GM18519 (cell line): ENCODE data around the gene FMNL3.
"Not testable (repeated sequence)": the region's sequence is repeated elsewhere in the genome, so short reads cannot be mapped to it uniquely, and the experiment has no call there.

Experiments
- ATAC-seq: cut with Tn5 transposase; IDR thresholded peaks from one replicate; pipeline ENCODE4 v1.9.1; 2021; ENCODE audit warnings: mild to moderate bottlenecking, moderate library complexity; ENCODE audit not compliant: unreplicated experiment, low FRiP score

Gene FMNL3, protein sequence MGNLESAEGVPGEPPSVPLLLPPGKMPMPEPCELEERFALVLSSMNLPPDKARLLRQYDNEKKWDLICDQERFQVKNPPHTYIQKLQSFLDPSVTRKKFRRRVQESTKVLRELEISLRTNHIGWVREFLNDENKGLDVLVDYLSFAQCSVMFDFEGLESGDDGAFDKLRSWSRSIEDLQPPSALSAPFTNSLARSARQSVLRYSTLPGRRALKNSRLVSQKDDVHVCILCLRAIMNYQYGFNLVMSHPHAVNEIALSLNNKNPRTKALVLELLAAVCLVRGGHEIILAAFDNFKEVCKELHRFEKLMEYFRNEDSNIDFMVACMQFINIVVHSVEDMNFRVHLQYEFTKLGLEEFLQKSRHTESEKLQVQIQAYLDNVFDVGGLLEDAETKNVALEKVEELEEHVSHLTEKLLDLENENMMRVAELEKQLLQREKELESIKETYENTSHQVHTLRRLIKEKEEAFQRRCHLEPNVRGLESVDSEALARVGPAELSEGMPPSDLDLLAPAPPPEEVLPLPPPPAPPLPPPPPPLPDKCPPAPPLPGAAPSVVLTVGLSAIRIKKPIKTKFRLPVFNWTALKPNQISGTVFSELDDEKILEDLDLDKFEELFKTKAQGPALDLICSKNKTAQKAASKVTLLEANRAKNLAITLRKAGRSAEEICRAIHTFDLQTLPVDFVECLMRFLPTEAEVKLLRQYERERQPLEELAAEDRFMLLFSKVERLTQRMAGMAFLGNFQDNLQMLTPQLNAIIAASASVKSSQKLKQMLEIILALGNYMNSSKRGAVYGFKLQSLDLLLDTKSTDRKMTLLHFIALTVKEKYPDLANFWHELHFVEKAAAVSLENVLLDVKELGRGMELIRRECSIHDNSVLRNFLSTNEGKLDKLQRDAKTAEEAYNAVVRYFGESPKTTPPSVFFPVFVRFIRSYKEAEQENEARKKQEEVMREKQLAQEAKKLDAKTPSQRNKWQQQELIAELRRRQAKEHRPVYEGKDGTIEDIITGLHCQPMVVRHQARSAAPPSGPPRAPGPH

DNA sequence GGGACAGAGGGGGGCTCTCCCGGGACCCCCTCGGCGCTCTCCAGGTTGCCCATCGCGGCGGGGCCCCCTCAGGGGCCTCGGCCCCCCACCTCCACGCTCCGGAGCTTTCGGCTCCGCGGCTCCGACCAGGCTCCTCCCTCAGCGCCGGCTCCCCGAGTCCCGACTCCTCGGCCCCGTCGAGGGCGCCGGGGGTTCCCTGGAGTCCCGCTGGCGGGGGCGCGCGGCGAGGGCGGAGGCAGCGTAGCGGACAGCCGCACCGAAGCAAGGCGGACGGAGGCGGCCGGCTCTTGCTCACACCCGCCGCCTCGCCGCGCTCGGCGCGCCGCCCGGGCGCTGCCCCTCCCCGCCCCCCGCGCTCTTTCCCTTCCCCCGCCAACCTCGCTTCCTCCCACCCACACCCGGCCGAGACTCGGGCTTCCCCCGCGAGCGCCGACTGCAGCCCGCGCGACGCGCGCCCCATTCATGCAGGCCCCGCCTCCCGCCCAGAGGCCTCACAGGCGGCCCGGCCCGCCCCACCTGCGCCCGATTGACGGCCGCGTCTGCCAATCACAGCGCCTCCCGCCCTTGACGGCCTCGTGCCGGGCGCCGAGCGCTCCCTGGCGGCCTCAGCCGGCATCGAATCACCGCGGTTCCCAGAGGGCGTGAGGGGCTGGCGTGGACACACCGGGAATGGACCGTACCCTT lies at the start of gene FMNL3:
FMNL3 (minus strand) TSS at position 278 of the 684 bp plus-strand sequence; CDS start at position 53, 225 bp downstream.
- ATAC-seq, result peak; percentile 55

DNA sequence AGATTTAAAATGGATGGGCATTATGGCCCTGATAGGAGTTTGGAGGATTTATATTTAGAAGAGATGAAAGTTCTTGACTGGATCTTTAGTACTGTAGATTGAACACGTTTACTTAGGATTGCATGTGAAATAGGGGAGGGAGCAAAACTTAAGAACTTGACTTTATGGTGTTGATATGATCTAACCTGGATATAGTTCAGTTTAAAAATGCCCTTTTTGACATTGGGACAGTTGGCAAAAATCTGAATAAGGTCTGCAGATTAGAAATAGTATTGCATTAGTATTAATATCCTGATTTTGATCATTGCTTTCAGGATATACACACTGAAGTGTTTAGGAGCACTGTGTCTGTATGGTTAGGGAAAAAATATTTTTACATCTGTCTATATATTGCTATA lies 43.8 kb upstream of the FMNL3 start:
- ATAC-seq, result no peak

DNA sequence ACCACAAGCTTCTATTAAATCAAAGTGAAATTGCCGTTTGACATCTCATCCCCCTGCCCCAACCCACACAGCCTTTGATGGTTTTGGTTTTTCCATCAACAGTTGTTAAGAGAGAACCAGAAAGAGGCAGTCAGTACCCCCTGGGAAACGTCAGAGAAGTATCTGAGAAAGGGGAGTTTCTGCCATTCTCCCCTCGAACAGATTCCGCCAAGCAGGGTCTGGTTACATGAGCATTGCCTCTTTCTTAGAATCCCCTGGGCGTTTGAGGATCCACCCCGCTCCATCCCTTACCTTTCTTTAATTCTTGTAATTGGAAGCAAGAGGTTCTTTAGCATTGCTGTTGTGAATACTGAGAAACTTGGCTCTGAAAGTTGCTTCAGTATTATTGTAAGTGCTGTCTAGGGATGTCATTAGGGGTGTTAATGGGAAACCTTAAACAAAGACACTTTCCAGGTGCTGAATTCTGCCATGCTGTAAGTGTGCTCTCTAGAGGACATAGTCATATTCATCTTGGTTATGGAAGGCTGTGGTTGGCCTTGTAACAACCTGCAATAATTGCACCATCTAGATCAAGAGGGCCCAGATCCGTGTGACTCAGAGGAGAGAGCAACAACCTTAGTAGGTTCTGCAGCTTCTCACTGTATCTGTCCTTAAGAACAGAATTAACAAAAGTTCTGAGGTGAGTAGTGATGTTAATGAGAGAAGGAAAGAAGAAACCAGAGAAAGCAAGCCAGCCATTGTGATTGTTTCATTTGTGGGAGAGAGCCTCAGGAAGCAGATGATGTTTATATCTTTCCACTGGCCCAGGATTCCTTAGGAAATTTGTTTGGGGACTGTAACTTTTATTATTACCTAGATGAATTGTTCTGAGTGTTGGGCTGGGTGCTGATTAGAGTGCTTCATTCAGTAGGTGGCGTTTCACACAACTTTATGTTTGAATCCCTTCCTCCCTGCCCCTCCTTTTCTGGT lies 43.1 kb upstream of the FMNL3 start:
- ATAC-seq, result peak; percentile 42

DNA sequence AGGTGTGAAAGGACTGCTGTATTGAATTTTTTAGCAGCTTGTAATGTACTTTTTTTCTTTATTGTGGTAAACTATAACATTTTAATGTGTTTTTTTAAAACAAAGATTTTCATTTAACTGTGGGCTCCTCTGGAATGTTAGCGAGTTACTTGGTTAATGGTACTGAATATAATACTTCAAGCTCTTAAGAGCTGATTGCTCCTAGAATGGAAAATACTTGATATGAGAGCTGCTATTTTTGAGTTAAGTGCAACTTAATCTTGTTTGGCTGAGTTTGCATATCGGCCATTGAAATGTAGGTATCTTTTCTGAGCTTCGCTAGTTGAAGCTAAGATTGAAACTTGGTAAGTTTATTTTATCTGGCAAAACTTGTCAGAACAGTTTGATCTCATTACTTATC lies 41.6 kb upstream of the FMNL3 start:
- no peak for ATAC-seq

DNA sequence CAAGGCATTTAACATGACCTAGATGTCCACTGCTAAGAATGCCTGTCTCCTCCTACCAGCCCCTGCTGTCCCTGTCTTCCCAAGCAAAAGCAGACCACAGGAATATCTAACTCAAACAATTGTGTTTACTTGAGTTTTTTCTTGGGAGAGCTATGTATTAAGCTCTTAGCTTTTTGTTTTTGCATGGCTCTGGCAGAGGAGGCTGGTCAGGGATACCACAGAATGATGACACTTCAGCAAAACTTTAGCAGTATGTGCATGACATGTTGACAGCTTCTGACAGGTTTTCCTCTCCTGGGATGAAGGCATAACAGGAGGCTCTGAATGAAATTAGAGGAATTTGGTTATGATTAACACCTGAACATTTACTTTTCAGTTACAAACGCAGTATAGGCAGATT lies 41.1 kb upstream of the FMNL3 start:
- no peak for ATAC-seq

DNA sequence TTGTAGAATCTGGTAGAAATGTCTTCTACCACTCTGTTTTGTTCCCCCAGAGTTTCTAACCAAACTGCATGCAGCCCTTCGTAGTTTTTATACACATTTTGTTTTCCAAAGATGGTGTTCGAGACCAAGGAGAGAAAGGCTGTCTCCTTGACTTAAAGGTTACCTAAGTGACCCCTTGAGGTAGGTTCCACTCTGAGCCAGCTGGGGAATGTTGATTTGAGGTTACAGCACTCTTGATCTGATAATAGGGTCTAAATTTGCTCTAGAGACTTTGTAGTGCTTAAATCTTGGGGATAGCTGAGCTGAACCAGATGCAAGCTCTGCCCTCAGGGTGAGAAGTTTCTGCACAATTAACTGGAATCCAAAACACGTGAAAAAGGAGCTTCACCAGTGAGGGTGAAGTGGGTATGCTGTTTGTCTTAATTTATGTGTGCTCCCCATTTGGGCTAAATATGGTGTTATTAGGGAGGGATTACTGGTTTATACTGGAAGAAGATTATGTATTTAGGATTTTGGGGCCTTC lies 37.2 kb upstream of the FMNL3 start:
- ATAC-seq, result no peak

DNA sequence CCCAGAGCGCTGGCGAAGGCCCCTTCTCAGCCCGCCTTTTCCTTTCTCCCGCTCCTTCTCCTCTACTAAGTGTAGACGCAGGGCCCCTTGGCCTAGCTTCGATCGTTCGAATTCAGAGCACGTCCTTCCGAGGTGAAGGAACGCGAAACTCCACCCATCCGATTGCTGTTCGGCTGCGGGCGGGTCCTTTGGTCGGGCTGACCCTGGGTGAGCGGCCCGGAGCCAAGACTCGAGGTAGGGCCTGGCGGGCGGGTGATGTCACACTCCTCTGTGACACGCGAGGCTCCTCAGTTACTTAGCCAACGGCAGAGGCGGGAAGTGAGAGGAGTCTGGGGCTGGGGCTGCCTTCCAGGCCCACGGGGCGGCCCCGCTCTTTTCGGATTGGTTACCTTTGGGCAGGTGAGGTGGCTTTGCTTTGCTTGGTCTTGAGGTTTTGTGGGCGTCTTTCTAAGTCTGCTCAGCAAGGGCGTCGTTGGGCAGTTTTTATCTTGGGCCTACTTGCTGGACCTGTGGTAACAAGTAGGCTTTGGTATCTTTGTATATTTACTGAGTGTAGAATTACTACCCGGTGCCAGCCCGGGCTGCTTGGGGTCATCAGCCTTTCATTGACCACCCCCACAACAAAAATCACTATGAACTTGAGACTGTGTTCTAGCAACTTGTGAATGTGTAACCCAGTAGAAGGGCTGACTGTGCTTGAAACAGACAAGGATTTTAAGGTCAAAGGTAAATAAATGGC lies 34.8 kb upstream of the FMNL3 start:
- peak; percentile 32 for ATAC-seq

DNA sequence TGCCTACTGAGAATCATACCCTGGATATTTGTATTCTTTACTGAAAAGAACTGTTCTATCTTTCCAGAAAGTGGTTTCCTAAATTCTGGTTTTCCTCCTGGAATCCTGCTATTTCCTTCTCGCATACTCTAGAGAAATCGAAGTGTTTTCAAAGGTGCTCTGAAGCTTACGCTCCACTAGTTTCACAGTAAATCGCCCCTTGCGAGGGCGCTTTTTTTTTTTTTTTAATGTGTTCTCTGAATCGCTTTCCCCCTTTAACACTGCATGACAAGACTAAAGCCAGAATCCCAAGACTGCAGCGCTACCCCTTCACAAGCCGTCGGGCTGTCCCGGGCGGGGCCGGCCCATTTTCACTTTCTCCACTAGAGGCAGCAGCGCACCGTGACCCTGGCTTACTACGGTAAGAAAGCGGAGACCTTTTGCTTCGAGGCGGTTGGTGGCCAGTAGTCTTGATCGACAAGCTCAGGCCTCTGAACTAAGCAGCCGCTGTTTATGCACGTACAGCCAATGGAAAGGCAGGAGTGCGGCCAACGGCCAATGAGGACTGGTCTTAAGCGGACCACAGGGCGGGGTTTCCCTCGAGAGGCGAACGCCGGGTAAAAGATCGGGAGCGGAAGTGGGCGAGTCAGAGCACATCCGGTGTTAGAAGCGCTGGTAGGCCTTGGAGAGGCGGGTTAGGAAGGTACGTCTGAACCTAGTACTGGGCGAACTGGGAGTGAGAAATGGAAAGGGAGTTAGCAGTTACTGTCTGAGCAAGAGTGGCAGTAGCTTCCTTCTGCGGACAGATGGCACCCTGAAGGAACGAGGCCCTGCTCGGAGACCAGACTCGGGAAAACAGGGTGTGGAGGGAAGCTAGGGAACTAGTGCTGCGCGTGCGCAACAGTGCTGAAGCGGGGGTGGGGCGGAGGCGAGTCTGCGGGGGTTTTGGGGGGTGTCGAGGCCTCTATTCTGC lies 34.0 kb upstream of the FMNL3 start, which contains the start of gene TMBIM6:
TMBIM6 (plus strand) TSS at position 628 of the 952 bp plus-strand sequence. CDS start 10,937 bp downstream, outside the sequence.
- ATAC-seq, result peak; percentile 92

DNA sequence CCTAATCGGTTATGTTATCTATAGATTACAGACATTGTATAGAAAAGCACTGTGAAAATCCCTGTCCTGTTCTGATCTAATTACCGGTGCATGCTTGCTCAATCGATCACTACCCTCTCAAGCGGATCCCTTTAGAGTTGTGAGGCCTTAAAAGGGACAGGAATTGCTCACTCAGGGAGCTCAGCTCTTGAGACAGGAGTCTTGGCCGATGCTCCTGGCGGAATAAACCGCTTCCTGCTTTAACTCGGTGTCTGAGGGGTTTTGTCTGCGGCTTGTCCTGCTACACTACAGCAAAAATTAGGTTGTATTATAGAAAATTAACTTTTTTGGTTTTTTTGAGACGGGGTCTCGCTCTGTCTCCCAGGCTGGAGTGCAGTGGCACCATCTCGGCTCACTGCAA lies 33.1 kb upstream of the FMNL3 start:
- not testable (repeated sequence) for ATAC-seq

DNA sequence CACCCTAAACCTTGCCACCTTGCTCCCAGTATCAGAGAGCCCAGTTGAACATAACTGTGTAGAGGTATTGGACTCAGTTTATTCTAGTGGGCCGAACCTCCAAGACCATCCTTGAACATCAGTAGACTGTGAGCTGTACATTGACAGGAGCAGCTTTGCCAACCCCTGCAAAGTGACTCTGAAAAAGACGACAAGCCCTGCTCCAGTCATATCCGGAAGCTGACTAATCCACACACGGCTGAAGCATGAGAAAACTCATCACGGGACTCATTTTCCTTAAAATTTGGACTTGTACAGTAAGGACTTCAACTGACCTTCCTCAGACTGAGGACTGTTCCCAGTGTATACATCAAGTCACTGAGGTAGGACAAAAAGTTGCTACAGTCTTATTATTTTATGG lies 31.5 kb upstream of the FMNL3 start:
- not testable (repeated sequence) for ATAC-seq

DNA sequence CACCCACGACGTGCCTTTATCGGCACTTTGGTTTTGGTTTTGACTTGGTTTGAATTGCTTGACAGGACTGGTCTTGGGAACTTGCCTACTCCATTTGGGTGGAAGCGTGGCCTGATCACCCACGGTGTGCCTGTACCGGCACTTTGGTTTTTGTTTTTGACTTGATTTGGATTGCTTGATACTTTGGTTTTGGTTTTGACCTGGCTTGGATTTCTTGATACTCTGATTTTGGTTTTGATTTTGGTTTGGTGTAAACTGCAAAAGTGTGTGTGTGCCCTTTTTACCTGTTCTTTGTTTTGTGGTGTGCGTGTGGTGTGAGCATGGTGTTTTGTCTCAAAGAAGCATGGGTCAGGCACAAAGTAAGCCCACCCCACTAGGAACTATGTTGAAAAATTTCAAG lies 27.7 kb upstream of the FMNL3 start:
- not testable (repeated sequence) for ATAC-seq

DNA sequence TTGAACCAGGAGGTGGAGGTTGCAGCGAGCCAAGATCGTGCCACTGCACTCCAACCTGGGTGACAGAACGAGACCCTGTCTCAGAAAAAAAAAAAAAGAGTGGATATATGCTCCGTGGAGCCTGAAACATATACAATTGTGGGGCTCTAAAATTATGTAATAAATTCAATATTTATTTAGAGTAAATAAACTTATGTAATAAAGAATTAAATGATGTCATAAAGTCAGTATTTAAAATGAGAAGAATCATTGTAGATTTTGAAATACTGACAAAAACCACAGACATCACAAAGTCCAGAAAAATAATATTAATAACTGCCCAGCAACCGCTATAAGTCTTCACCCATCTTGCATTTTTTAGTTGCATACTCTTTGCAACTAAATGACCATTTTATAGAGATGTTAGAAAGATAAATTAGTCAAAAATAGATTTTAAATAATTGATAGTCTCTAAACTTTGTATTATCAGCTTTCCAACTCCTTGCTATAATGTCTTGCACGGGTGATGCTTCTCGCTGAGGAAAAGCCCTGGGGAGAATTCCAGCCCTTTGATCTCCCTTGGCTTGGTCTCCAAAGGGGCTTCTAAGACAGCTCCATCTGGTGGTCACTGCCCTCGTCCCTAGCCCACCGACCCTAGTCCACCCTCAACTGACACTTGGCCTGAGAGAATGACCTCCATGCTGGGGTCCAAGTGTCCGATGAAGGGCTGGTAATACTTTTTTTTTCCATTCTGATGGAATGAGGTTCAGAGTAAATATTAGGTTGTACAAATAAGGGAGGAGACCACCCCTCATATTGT lies 26.2 kb upstream of the FMNL3 start:
- no peak for ATAC-seq

DNA sequence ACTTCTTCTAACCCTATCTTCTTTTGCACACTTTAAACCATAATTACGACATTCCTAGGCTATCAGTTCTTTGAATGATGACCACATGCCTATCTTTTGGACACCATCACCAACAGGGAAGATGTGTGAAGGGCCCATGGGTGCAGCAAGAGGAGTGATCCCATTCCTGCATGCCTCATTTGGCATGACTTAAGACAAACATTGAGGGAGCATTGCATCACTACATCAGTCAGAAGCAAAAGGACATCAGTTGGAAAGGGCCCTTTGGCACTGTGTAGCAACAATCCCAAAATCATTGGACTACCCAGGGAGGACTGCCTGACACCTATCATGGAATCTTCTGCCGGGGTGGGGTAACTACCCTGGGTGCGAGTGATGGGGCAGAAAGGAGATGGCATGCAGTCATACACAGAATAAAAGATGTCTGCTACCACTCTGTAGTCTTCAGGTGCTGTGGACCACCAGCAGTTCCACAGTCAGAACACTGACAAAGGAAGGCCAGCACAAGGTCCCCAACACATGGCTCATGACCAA lies 23.4 kb upstream of the FMNL3 start:
- ATAC-seq, result no peak

DNA sequence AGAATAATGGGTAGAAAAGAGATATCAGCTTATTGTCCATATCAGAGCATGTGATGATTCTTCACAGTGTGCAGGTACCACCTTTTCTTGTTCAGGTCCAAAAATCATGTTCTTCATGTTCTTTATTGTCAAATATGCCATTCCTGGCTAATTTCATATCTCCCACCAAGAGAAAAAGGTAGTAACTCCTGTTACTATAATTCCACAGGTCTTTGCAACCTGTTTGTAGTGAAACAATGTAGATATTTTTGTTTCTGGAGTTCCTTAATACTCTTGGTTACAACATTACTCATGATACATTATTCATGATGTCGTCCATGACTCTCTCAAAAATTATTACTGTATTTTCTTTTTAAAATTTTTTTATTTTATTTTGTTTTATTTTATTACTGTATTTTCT lies 22.8 kb upstream of the FMNL3 start:
- ATAC-seq, result no peak

DNA sequence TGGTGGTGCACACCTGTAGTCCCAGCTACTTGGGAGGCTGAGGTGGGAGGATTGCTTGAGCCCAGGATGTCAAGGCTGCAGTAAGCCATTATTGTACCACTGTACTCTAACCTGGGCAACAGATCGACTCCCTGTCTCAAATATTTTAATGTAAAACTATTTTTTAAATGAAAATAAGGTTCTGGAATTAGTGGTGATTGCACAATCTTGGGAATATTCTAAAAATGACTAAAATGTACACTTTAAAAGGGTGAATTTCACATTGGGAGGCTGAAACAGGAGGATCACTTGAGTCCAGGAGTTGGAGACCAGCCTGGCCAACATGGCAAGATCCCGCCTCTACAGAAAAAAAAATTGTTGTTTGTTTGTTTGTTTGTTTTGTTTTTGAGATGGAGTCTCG lies 21.2 kb upstream of the FMNL3 start:
- ATAC-seq, result no peak

DNA sequence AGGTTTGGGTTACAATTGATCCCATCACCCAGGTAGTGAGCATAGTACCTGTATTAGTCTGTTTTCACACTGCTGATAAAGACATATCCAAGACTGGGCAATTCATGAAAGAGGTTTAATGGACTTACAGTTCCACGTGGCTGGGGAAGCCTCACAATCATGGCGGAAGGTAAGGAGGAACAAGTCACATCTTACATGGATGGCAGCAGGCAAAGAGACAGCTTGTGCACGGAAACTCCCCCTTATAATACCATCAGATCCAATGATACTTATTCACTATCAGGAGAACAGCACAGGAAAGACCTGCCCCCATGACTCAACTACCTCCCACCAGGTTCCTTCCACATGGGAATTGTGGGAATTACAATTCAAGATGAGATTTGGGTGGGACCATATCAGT lies 14.2 kb upstream of the FMNL3 start:
- ATAC-seq, result not testable (repeated sequence)
